Measurements from ENCODE around the gene ARL6IP4. TPM values are rescaled to one million over a fixed set of nuclear protein-coding genes. Genes with fewer than 3 reads are reported as not detected.

Gene ARL6IP4
- total RNA-seq, 2 experiments from 2014 or later = 140 to 142 TPM

GRCh38 chr12:122965321-122965751 lies 15.1 kb upstream of the ARL6IP4 start:
- H3K4me1 Mint-ChIP-seq (ENCODE audit: low read depth) = peaks cover 5% of the 10 kb centered on the region
- Histone ChIP-seq H3K27ac (ENCODE audit: low read depth in 1 of 2, low read length in 2 of 2) (no peak overlapping the region), H3K4me3 (ENCODE audit: low read length) (peak overlapping the region; percentile 78), H3K36me3 (ENCODE audit: insufficient read depth, low read length) (no peaks in the 10 kb centered on the region), H3K4me1 (ENCODE audit: insufficient read depth, low read length) (peaks cover 28% of the 10 kb centered on the region), H3K27me3 (ENCODE audit: control insufficient read depth in 1 of 2, insufficient read depth in 2 of 2, low read length in 2 of 2) (no peaks in the 10 kb centered on the region), H3K9me3 (ENCODE audit: control insufficient read depth in 1 of 2, insufficient read depth in 1 of 2, low read length in 2 of 2) (no peaks in the 10 kb centered on the region)
- no peaks in the 10 kb centered on the region for H3K27me3 Mint-ChIP-seq
- no peak overlapping the region for H3K27ac Mint-ChIP-seq
- intact Hi-C loops (cut with DNase I, micrococcal nuclease) = loop anchor here in 1 of 2 experiments (5.0 kb wide), 1 partner anchor 397 kb away; the partner anchor contains the start of gene SBNO1
- CTCF ChIA-PET = interaction anchor here (1.0 kb wide), 1 partner anchor 13 kb away, joined by 3 read pairs; no protein-coding TSS in a partner anchor
- H3K36me3 Mint-ChIP-seq (ENCODE audit: low read depth) = no peaks in the 10 kb centered on the region
- peak overlapping the region; percentile 11 for H3K4me3 Mint-ChIP-seq
- DNase-seq (peak in 1 of 14 experiments; percentile 36), ATAC-seq (ENCODE audit: poor library complexity) (no peak)
- POLR2A ChIA-PET = interaction anchor here (0.7 to 3.0 kb wide), 5 partner anchors 10 to 267 kb away, joined by 3 to 47 read pairs (median 5); partner anchors contain the start of genes MPHOSPH9, MTRFR, OGFOD2 and VPS37B
- no peak for TF ChIP-seq CTCF (IDR thresholded peaks at IDR 0.05)
- no peaks in the 10 kb centered on the region for H3K9me3 Mint-ChIP-seq

GRCh38 chr12:122965851-122966742 lies 14.4 kb upstream of the ARL6IP4 start, which contains the start of gene ABCB9:
Gene ABCB9 (minus strand): TSS chr12:122966463. CDS start chr12:122960235, 6,228 bp downstream.
- intact Hi-C loops (cut with DNase I, micrococcal nuclease) = loop anchor here in 1 of 2 experiments (1.0 to 5.0 kb wide), 2 partner anchors 8 to 396 kb away; partner anchors contain the start of gene SBNO1
- Mint-ChIP-seq H3K4me3 (peak within 1 kb of the TSS; percentile 81), H3K9me3 (no peaks in the 10 kb centered on the region), H3K4me1 (ENCODE audit: low read depth) (peaks cover 5% of the 10 kb centered on the region), H3K27me3 (no peaks in the 10 kb centered on the region), H3K36me3 (ENCODE audit: low read depth) (no peaks in the 10 kb centered on the region), H3K27ac (peak within 1 kb of the TSS; percentile 14)
- Histone ChIP-seq H3K36me3 (ENCODE audit: insufficient read depth, low read length) (no peaks in the 10 kb centered on the region), H3K4me3 (ENCODE audit: low read length) (peak within 1 kb of the TSS; percentile 78), H3K4me1 (ENCODE audit: insufficient read depth, low read length) (peaks cover 28% of the 10 kb centered on the region), H3K9me3 (ENCODE audit: control insufficient read depth in 1 of 2, insufficient read depth in 1 of 2, low read length in 2 of 2) (no peaks in the 10 kb centered on the region), H3K27ac (ENCODE audit: low read depth in 1 of 2, low read length in 2 of 2) (peak within 1 kb of the TSS; percentile 31 to 44), H3K27me3 (ENCODE audit: control insufficient read depth in 1 of 2, insufficient read depth in 2 of 2, low read length in 2 of 2) (no peaks in the 10 kb centered on the region)
- ChIA-PET CTCF (interaction anchor here (0.6 to 1.1 kb wide), 3 partner anchors 9 to 480 kb away, joined by 3 to 4 read pairs (median 3); partner anchors contain the start of gene OGFOD2), POLR2A (interaction anchor here (0.7 to 3.0 kb wide), 13 partner anchors 9 to 763 kb away, joined by 3 to 47 read pairs (median 4); partner anchors contain the start of genes ARL6IP4, ATP6V0A2, B3GNT4 and HIP1R)
- DNase-seq = peak; percentile 91 to 99 (median 95)
- no peak for TF ChIP-seq CTCF (IDR thresholded peaks at IDR 0.05)
- ATAC-seq (ENCODE audit: poor library complexity) = peak; percentile 97
